Activated T-cell treated with anti-CD3 and anti-CD28 coated beads for 24 hours (primary cell): ENCODE results near the gene DEFB128.
"Not testable (repeated sequence)": the region's sequence is repeated elsewhere in the genome, so short reads cannot be mapped to it uniquely, and the experiment has no call there.

Experiments used
- DNase-seq: peaks from one replicate; pipeline ENCODE4 v3.0.0-alpha.2; 2020; ENCODE audit warnings: low read depth

DEFB128 gene

GRCh38 chr20:189611-190010 lies at the start of gene DEFB128:
Gene DEFB128 (minus strand): TSS chr20:189711. CDS start chr20:189623, 88 bp downstream.
- no peak for DNase-seq

GRCh38 chr20:237929-238328 lies 48.4 kb upstream of the DEFB128 start:
- no peak for DNase-seq

GRCh38 chr20:237489-237888 lies 48.0 kb upstream of the DEFB128 start:
- DNase-seq = peak; percentile 2

GRCh38 chr20:235891-236290 lies 46.4 kb upstream of the DEFB128 start:
- DNase-seq = no peak

GRCh38 chr20:227439-228105 lies 38.1 kb upstream of the DEFB128 start:
- no peak for DNase-seq

- DNase-seq = no peak
These were observed 37.4 kb upstream of the DEFB128 start, which contains the start of gene DEFB129 for GRCh38 chr20:226958-227357. Gene DEFB129 (plus strand): TSS chr20:227258. CDS start chr20:227289, 31 bp downstream.

- DNase-seq = not testable (repeated sequence)
These were observed 36.4 kb upstream of the DEFB128 start for GRCh38 chr20:225879-226278.

GRCh38 chr20:221258-221830 lies 31.8 kb upstream of the DEFB128 start:
- no peak for DNase-seq

GRCh38 chr20:219290-220115 lies 30.0 kb upstream of the DEFB128 start:
- no peak for DNase-seq

- DNase-seq = no peak
These were observed 27.8 kb upstream of the DEFB128 start for GRCh38 chr20:217266-217665.

- no peak for DNase-seq
These were observed 26.3 kb upstream of the DEFB128 start for GRCh38 chr20:215796-216195.

- no peak for DNase-seq
These were observed 24.9 kb upstream of the DEFB128 start for GRCh38 chr20:214383-214782.

- no peak for DNase-seq
These were observed 21.4 kb upstream of the DEFB128 start for GRCh38 chr20:210809-211502.

- DNase-seq = peak; percentile 8
These were observed 19.5 kb upstream of the DEFB128 start for GRCh38 chr20:208942-209566.

- DNase-seq = not testable (repeated sequence)
These were observed 14.1 kb upstream of the DEFB128 start for GRCh38 chr20:203630-204029.

- no peak for DNase-seq
These were observed 10.5 kb upstream of the DEFB128 start for GRCh38 chr20:199996-200395.

- no peak for DNase-seq
These were observed 8.7 kb upstream of the DEFB128 start for GRCh38 chr20:198225-198624.

- no peak for DNase-seq
These were observed 1.8 kb downstream of the DEFB128 start for GRCh38 chr20:187733-188132.

- DNase-seq = no peak
These were observed 5.2 kb downstream of the DEFB128 start for GRCh38 chr20:184288-184687.

- no peak for DNase-seq
These were observed 20.6 kb downstream of the DEFB128 start for GRCh38 chr20:168876-169275.

- no peak for DNase-seq
These were observed 24.9 kb downstream of the DEFB128 start for GRCh38 chr20:164618-165017.

GRCh38 chr20:157154-157553 lies 32.4 kb downstream of the DEFB128 start, which contains the start of gene DEFB127:
Gene DEFB127 (plus strand): TSS chr20:157454. CDS start chr20:157545, 91 bp downstream.
- DNase-seq = no peak
